AG04449 (cell line): ENCODE results near the gene DST.

Experiments used
- CTCF ChIA-PET: fragments of 350-600 bp; formaldehyde crosslinking; extraction: SDS; loops from one replicate; lab custom pipeline; 2021; ENCODE audit warnings: antibody characterized with exemption; lab: Yijun Ruan, JAX
- POLR2A ChIA-PET: fragments of 400-600, 350-600 bp; formaldehyde crosslinking; extraction: SDS; loops from one replicate; lab custom pipeline; 2020; ENCODE audit warnings: antibody characterized with exemption, inconsistent platforms; lab: Yijun Ruan, JAX
- DNase-seq: peaks from one replicate; pipeline ENCODE4 v3.0.0-alpha.2; 2010; ENCODE audit warnings: low read depth, low spot score
- H3K4me3 ChIP-seq: 2 replicates; pipeline ENCODE4 v1.5.1; 2011; ENCODE audit warnings: low read depth, mild to moderate bottlenecking, control low read depth, low read length
- CTCF ChIP-seq: IDR thresholded peaks from one replicate; pipeline ENCODE4 v1.5.1; 2011; ENCODE audit warnings: mild to moderate bottlenecking, moderate library complexity, low read length, control low read depth, inconsistent platforms; ENCODE audit not compliant: insufficient read depth; ENCODE audit errors: missing control alignments

DST gene

DNA sequence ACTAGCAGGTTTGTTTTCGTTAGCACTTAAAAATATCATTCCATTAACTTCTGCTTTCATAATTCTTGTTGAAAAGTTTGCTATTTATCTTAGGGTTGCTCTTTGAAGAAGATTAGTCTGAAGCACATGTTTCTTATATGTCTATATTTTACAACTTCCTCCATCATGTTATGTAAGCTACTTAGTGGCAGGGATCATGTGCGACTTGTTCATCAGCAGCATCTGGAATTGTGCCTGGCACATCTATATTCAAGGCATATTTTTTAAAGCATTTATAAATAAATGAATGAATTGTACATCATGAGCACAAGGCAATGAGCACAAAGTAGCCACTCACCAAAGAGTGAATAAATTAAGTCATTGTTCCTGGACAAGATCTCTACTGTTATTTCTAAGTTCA is 208.1 kb downstream of the DST start:
- ChIA-PET POLR2A (no interaction called here), CTCF (interaction anchor here (1.1 kb wide), 1 partner anchor 159 kb away, joined by 3 read pairs; no protein-coding TSS in a partner anchor)
- no peak for DNase-seq
- H3K4me3 ChIP-seq: no peak overlapping the region
- no peak for TF ChIP-seq CTCF

DNA sequence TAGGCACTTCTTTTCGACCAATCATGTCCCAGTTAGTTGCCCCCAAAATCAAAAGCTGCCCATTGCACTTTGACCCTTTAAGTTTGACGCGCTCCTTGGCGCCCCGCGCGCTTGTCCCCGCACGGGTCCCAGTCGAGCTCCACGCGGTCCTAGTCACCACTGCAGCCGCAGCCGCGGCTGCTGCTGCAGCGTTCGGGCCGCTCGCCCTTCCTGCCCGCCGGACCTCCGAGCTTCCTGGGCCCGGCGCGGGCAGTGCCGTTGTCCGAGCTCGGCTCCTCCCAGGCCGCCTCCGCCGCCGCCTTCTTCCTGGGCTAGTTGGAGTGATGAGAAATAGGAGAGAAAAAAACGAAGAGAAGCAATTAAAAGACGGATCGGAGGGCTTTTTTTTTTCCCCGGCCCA is 209.6 kb downstream of the DST start:
- ChIA-PET CTCF (no interaction called here), POLR2A (no interaction called here)
- H3K4me3 ChIP-seq: no peak overlapping the region
- no peak for DNase-seq
- TF ChIP-seq CTCF: no peak

- CTCF ChIA-PET: no interaction called here
- POLR2A ChIA-PET: no interaction called here
Observed at GRCh38 chr6:56432194-56432593, 210.5 kb downstream of the DST start.

GRCh38 chr6:56430629-56431600 is 211.8 kb downstream of the DST start:
- no peak for TF ChIP-seq CTCF
- H3K4me3 ChIP-seq: no peak overlapping the region
- CTCF ChIA-PET: no interaction called here
- POLR2A ChIA-PET: no interaction called here
- no peak for DNase-seq

More at GRCh38 chr6:56432194-56432593, 210.5 kb downstream of the DST start:
- no peak for DNase-seq
- no peak for TF ChIP-seq CTCF
- H3K4me3 ChIP-seq: no peak overlapping the region

DNA sequence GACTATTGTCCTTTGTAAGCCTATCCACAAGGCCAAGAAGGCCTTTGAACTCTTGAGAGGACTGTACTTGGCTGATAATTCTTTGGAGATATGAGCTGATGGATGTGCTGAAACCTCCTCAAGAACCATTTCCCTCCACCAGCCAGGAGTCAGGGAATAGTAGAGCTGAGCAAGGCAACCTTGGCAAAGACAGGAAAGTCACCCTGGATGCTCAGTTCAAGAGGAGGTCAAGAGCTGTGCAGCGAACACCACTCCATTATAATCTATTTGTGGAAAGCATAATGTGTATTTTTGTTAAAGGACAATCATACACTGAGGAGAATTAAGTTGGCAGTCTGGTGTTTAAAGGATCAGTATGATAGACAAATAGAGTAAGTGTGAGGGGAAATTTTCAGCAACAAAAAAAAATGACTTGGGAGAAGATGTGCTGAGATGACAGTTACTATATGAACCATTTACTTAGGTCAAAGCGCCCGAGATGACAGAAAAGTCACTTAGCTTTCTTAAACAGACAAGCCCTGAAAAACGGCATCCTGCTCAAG is 218.1 kb downstream of the DST start:
- POLR2A ChIA-PET: no interaction called here
- TF ChIP-seq CTCF: no peak
- CTCF ChIA-PET: no interaction called here
- no peak overlapping the region for H3K4me3 ChIP-seq
- no peak for DNase-seq

DNA sequence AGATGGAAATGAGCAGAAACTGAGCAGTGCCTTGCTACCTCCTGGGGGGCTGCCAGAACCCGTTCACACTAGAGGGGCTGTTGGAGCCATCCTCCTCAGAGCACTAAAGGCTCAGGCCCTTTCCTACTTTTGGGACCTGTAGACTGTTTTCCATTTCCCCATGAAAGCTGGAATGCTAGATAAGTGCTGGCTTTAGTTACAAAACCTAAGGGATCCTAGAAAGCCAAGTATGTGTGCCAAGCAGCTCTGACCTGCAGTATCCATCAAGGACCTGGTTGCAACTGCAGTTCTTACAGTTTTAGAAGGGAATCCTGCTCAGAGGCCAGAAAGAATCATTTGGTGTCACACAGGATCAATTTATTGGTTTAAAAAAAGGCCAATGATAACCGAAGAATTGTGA is 218.6 kb downstream of the DST start:
- H3K4me3 ChIP-seq: no peak overlapping the region
- DNase-seq: no peak
- CTCF ChIA-PET: no interaction called here
- POLR2A ChIA-PET: no interaction called here
- no peak for TF ChIP-seq CTCF
